ENCODE measurements around the gene EPS8.

EPS8 gene

DNA sequence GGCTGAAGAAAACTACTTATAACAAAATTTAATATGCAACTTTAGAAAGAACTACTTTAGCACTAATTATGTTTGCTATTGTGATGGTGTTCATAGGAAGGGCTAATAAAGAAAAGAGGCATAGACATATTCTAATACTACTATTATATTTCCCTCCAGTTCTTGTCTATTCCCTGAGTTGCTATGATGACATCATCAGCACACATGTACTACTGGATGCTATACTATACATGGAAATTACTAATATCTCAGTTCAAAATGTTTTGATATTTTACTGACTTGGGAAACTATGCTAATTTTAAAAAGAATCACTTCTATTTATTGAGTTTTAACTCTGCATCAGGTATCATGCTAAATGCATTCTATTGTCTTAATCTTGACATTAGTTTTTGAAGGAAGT is 101.6 kb downstream of the EPS8 start:
- no peak for DNase-seq

DNA sequence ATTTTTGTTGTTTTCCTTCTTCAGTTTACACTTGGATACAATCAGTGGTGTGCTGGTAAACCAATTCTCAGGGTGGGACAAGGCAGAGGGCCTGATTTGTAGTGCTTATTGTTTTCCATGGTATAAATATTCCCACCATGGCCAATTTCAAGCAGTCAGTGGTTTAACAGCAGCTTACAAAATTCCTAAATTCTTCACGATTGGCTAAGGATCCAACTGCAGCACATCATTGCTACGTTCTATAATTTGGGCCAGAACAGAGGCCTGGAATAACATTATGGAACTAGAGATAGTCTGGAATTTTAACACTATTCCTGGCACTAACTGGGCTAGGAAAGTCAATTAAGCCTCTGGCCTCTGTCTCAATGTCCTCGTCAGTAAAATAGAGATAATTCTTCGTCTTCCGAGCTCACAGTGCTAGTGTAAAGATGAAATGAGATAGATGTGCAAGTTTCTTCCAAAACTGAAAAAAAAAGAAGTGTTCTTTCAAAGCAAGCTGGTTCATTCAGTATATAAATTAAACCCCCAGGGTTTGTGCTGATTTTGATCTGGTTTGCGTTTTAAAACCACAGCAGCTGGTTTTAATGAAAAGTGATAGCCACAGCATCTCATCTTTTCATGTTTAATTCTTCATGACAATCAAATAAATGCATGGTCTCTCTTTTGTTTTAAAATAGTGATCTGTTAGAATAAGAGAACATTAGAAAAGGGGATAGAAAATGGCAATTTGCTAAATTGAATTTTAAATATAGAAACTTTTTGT is 104.1 kb downstream of the EPS8 start:
- DNase-seq: no peak

DNA sequence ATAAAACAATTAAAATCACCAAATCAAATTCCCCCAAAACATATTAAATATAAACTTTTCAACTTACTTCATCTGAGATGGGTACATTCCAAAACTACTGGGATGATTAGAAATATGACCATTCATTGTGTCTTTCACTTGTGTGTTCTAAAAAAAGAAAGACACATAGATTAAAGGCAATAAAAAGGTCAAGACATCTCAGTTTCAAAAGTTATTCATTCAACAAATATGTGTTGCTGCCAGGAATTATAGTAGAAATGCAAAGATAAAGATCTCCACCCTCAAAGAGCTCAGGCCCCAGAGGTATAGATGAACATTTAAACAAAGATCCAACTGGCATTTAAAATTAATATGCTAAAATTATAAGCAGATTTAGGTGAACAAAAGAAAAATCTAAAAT is 106.4 kb downstream of the EPS8 start:
- no peak for DNase-seq

DNA sequence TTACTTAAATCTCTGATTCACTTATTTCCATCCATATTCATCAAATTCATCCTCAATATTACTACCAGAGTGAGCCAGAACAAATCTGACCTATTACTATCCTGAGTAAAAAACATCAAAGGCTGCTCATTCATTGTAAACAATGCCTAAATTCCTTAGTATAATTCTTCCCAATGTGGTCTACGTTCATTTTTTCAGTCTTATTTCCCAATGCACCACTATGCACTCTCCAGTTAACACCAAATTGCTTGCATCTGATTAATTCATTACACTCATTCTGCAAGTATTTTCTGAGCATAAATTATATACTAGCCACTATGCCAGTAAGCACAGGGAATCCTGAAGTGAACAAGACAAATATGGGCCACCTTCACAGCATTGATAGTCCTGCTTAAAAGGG is 110.0 kb downstream of the EPS8 start:
- no peak for DNase-seq

DNA sequence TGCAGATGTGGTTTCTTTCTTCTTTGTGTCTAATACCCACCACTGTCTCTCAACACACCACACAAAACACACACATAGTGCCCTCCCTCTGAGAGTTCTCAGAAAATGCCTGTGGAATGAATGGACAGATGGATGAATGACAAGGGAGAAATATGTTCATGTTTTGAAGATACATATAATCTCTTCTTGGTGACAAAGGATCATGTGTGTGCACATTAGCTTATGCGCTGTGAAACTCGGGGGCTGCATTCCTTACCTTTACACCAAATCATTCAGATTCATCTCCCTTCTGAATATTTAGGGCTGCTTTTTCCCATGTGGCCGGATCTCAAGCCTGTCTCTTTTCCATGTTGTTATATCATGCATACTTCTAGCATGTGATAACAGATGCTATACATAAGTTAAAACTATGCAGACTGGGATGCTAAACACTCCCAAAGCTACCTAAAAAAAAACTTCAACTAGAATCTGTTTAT is 111.4 kb downstream of the EPS8 start:
- no peak for DNase-seq

- DNase-seq: no peak
Observed at GRCh38 chr12:15677228-15677627, 112.0 kb downstream of the EPS8 start.

GRCh38 chr12:15672671-15673270 is 116.4 kb downstream of the EPS8 start:
- no peak for DNase-seq

- no peak for DNase-seq
Observed at GRCh38 chr12:15670756-15671155, 118.4 kb downstream of the EPS8 start.

DNA sequence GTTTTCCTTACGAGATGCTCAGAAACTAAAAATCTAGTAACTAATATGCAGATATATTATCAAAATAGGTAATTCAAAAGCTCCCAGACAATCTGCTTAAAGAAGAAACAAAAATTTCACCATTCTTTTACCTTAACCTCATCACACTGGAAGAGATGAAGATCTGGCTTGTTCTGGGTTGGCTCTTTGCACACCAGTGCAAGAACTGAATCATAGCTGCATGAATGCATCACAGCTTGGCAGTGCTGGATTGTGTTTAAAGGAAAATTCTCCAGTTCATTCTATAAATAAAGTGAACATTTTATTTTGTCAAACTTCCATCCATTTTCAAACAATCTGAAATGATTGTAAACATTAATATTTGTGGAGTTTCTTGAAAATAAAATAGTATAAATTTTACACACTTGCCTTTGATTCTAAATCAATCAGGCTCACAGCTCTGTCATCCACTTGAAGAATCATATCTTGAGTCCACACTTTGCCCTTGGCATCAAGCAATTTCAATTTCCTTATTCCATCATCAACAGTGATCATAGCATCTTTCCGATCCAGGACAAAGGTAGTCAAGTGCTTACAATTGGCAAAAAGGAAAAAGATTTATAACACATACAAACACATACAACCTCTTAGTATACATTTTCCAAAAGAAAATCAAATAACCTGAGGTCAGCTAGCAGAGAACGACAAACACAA is 119.8 kb downstream of the EPS8 start:
- DNase-seq: no peak

- no peak for DNase-seq
Observed at GRCh38 chr12:15664491-15664890, 124.7 kb downstream of the EPS8 start.

GRCh38 chr12:15662983-15663659 is 126.1 kb downstream of the EPS8 start:
- DNase-seq: no peak

- DNase-seq: no peak
Observed at GRCh38 chr12:15662303-15662980, 126.7 kb downstream of the EPS8 start.

DNA sequence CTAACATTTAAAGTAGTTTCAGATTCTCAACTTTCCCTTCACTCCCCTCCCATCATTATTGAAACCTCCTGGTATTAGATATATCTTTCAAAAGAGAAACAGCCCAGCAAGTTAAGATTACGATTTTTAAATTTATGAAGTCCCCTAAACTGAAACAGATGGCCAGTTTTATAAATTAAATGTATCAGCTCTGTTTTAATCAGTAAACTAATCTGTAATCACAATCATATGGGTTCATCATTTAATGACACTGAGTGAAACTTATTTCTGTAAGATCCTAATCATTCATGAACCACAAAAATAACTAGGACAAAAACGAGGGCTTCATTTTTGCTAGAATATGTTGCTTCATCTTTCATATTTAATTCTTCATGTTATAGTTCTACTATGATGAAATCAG is 137.8 kb downstream of the EPS8 start:
- no peak for DNase-seq

DNA sequence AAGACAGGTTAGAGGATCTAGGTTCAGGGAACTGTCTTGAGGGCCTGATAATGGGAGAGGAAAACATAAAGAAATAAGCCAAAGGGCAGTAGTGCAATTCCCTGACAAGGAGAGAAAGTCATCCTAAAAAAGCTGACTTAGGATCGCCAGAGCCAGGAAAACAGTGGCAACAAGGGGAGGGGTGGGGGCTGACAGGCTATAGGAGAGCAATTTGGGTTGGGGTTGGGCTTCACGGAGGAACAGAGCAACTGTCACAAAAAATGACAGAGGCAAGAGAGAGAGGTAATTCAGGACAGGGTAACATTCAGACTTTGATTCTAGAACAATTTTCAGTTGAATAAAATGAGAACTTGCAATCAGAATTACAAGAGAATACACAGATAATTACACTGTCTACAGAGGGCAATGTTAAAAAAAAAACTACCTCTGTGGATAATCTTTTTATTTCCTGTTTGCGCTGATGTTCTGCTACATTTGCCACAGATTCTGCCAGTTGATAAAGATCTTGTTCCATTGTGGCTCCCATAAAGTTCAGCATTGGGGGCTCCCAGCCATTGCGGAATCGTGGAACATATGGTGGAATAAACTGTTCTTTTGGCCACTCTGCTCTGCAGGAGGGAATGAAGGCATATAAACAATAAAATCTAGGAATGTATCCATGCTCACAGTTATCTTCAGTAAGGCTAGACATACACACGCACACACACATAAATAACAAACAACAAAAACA is 138.6 kb downstream of the EPS8 start:
- no peak for DNase-seq

DNA sequence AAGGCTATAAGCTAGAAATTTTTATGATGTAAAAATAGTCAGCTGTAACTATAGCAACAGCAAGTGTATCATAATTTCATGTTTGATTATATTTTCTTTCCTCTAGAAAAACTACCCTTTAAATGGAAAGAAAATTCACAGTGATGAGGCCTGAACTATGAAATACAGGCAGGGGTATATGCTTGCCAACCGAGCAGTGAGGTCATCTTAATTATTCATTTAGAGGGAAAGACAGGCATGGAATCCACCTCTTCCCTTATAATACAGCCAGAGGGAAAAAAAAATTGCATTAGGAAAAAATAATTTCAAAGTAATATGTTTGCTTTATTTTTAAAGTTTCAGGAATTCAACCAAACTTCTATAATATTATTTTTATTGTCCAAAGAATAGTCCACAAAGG is 139.8 kb downstream of the EPS8 start:
- DNase-seq: no peak

GRCh38 chr12:15648558-15648957 is 140.6 kb downstream of the EPS8 start:
- DNase-seq: no peak

GRCh38 chr12:15646581-15646980 is 142.6 kb downstream of the EPS8 start:
- DNase-seq: no peak

GRCh38 chr12:15644700-15645099 is 144.5 kb downstream of the EPS8 start:
- no peak for DNase-seq

GRCh38 chr12:15638231-15638630 is 151.0 kb downstream of the EPS8 start:
- no peak for DNase-seq

DNA sequence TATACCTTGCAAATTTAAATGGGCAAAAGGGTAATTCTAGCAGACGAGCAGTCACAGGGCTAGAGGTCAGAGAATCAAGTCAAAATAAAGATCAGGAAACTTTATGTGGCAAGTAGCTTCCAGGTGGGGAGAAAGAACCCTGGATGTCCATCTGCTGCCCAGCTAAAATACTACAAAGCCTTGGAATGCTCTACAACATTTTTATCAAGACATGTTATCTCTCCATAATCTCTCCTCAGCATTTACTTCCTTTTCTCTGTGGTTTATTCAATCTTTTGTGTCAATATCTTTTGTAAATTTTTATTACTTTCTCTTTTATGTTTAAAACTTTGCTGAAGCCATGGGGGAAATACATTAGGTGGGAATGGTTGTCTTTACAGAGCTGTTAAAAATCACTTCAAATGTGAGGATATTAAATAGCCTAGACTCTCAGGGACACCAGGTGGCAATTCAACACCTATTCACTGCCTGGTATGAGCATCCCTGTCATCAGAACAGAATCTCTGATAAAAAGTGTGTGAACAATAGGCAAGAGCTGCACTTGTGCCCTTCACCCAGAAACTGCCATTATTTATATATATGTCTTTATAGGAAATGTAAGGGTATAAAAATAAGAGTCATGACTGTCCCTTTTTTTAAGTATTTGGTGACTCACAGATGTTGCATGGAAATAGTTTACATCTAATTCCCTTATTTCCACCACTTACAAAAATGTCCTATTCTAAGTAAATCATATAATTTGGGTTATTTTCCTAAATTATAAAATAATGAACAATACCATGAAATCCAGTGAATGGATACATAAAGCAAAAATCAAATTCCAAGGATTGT is 152.9 kb downstream of the EPS8 start:
- no peak for DNase-seq

- DNase-seq: no peak
Observed at GRCh38 chr12:15634010-15634683, 155.0 kb downstream of the EPS8 start.

Measured in NCI-H510A treated with DMSO at 0.1 percent for 48 hours (cell line).